MCF 10A (cell line): ENCODE data around the gene PODNL1. TPM values are rescaled to one million over a fixed set of nuclear protein-coding genes. Genes with fewer than 3 reads are reported as not detected.

Source experiments
- BruUV-seq: library from RNA; stranded (reverse); fragments of 400-500 nt; replicated peaks from 2 replicates; lab custom pipeline; 2021; lab: Mats Ljungman, UMichigan
- CTCF ChIA-PET: fragments of 300-600 bp; sonication (Branson Sonifier 250); formaldehyde crosslinking; extraction: SDS; loops from one replicate; lab custom pipeline; 2021; ENCODE audit warnings: antibody characterized with exemption, inconsistent platforms; lab: Yijun Ruan, JAX
- POLR2A ChIA-PET: fragments of 300-600, 350-650 bp; sonication (Branson Sonifier 250); formaldehyde crosslinking; extraction: SDS; loops from one replicate; lab custom pipeline; 2020; ENCODE audit warnings: antibody characterized with exemption, inconsistent platforms; lab: Yijun Ruan, JAX
- DNase-seq: peaks from one replicate; pipeline ENCODE4 v3.0.0-alpha.2; 2018; ENCODE audit not compliant: unreplicated experiment
- H3K27ac Mint-ChIP-seq: one replicate; pipeline ENCODE4 v1.8.0; 2022; ENCODE audit warnings: mild to moderate bottlenecking, low read depth, mixed read lengths; ENCODE audit not compliant: unreplicated experiment
- H3K27me3 Mint-ChIP-seq: one replicate; pipeline ENCODE4 v1.8.0; 2022; ENCODE audit warnings: mixed read lengths; ENCODE audit not compliant: insufficient read depth, unreplicated experiment
- H3K36me3 Mint-ChIP-seq: one replicate; pipeline ENCODE4 v1.8.0; 2022; ENCODE audit warnings: mild to moderate bottlenecking, moderate library complexity, mixed read lengths; ENCODE audit not compliant: insufficient read depth, unreplicated experiment
- H3K4me1 Mint-ChIP-seq: one replicate; pipeline ENCODE4 v1.8.0; 2022; ENCODE audit warnings: mixed read lengths; ENCODE audit not compliant: insufficient read depth, unreplicated experiment
- H3K4me3 Mint-ChIP-seq: one replicate; pipeline ENCODE4 v1.8.0; 2022; ENCODE audit warnings: mild to moderate bottlenecking, moderate library complexity, mixed read lengths; ENCODE audit not compliant: unreplicated experiment
- H3K9me3 Mint-ChIP-seq: one replicate; pipeline ENCODE4 v1.8.0; 2022; ENCODE audit warnings: mixed read lengths; ENCODE audit not compliant: unreplicated experiment
- intact Hi-C: fragments of 100-400 bp; cut with micrococcal nuclease; formaldehyde crosslinking; loops from 2 replicates; pipeline ENCODE4 v1.14.1; 2022
- total RNA-seq: library from RNA; stranded (reverse); gene quantifications from 2 replicates; pipeline ENCODE4 v1.2.3, GENCODE V29; 2022
- TF ChIP-seq, protein P1 (sequence below): fragments of 200-600 bp; IDR thresholded peaks from one replicate; pipeline ENCODE4 v1.8.0; 2022; ENCODE audit warnings: antibody characterized with exemption, mild to moderate bottlenecking; ENCODE audit not compliant: unreplicated experiment

Gene PODNL1
- total RNA-seq, 1 experiment from 2014 or later = 0.51 TPM

DNA sequence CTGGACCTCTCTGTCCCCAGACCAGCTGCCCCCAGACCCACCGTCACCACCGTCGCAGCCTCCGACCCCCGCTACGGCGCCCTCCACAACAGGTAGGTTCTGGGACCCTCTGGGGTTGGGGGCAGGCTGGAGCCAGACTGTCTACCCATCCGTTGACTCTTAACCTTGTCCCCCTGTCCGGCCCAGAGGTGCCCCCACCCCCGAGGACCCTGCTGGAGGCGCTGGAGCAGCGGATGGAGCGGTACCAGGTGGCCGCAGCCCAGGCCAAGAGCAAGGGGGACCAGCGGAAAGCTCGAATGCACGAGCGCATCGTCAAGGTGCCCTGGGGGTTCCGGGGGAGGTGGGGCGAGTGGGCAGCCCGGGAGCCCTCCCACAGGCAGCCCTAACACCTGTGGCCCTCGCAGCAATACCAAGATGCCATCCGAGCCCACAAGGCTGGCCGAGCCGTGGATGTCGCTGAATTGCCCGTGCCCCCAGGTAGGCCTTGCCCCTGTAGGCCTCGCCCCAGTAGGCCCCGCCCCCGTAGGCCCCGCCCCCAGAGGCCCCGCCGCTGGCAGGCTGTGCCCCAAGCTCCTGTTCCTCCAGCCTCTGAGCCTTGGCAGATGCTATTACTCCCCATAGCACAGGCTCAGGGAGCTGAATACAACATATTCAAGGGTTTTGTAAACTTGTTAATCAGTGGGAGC, 19.3 kb downstream of the PODNL1 start:
- H3K27ac Mint-ChIP-seq = no peak overlapping the region
- no TSS peak for BruUV-seq
- H3K4me1 Mint-ChIP-seq = no peaks in the 10 kb centered on the region
- DNase-seq = no peak
- ChIA-PET CTCF (interaction anchor here (0.6 to 0.7 kb wide), 3 partner anchors 12 to 77 kb away, joined by 3 to 5 read pairs (median 3); no protein-coding TSS in a partner anchor), POLR2A (no interaction called here)
- H3K9me3 Mint-ChIP-seq = no peaks in the 10 kb centered on the region
- TF ChIP-seq, protein P1, sequence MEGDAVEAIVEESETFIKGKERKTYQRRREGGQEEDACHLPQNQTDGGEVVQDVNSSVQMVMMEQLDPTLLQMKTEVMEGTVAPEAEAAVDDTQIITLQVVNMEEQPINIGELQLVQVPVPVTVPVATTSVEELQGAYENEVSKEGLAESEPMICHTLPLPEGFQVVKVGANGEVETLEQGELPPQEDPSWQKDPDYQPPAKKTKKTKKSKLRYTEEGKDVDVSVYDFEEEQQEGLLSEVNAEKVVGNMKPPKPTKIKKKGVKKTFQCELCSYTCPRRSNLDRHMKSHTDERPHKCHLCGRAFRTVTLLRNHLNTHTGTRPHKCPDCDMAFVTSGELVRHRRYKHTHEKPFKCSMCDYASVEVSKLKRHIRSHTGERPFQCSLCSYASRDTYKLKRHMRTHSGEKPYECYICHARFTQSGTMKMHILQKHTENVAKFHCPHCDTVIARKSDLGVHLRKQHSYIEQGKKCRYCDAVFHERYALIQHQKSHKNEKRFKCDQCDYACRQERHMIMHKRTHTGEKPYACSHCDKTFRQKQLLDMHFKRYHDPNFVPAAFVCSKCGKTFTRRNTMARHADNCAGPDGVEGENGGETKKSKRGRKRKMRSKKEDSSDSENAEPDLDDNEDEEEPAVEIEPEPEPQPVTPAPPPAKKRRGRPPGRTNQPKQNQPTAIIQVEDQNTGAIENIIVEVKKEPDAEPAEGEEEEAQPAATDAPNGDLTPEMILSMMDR = no peak
- intact Hi-C loops = no loop called here
- no peaks in the 10 kb centered on the region for H3K27me3 Mint-ChIP-seq
- H3K36me3 Mint-ChIP-seq = peaks cover 65% of the 10 kb centered on the region
- H3K4me3 Mint-ChIP-seq = no peak overlapping the region

DNA sequence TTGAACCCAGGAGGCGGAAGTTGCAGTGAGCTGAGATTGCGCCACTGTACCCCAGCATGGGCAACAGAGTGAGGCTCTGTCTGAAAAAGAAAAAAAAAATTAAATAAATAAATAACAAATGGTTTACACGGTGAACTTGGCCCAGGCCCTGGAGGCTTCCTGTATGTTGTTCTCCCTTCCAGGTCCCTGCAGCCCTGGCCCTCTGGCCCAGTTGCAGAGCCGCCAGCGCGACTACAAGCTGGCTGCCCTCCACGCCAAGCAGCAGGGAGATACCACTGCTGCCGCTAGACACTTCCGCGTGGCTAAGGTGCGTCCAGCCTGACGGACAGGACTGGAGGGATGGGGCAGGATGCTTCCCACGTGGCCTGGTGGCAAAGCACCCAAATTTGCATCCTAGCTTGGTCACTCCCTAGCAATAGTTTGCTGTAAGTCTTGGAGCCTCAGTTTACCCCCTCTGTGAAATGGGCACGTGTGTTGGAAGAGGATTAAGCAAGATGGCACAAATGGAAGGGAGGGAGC, 20.3 kb downstream of the PODNL1 start:
- TF ChIP-seq, protein P1 = no peak
- Mint-ChIP-seq H3K4me3 (no peak overlapping the region), H3K27ac (no peak overlapping the region), H3K36me3 (peaks cover 68% of the 10 kb centered on the region), H3K9me3 (no peaks in the 10 kb centered on the region), H3K4me1 (no peaks in the 10 kb centered on the region), H3K27me3 (no peaks in the 10 kb centered on the region)
- ChIA-PET CTCF (interaction anchor here (0.7 kb wide), 2 partner anchors 11 to 37 kb away, joined by 3 to 4 read pairs; no protein-coding TSS in a partner anchor), POLR2A (no interaction called here)
- intact Hi-C loops = no loop called here
- no TSS peak for BruUV-seq
- DNase-seq = no peak

GRCh38 chr19:13914777-13915176, 23.4 kb downstream of the PODNL1 start:
- intact Hi-C loops = no loop called here
- TF ChIP-seq, protein P1 = no peak
- BruUV-seq = no TSS peak
- H3K4me3 Mint-ChIP-seq = no peak overlapping the region
- H3K9me3 Mint-ChIP-seq = no peaks in the 10 kb centered on the region
- H3K27me3 Mint-ChIP-seq = no peaks in the 10 kb centered on the region
- H3K27ac Mint-ChIP-seq = no peak overlapping the region
- peaks cover 74% of the 10 kb centered on the region for H3K36me3 Mint-ChIP-seq
- H3K4me1 Mint-ChIP-seq = no peaks in the 10 kb centered on the region
- DNase-seq = no peak
- ChIA-PET POLR2A (no interaction called here), CTCF (interaction anchor here (1.1 kb wide), 1 partner anchor 10 kb away, joined by 4 read pairs; no protein-coding TSS in a partner anchor)

DNA sequence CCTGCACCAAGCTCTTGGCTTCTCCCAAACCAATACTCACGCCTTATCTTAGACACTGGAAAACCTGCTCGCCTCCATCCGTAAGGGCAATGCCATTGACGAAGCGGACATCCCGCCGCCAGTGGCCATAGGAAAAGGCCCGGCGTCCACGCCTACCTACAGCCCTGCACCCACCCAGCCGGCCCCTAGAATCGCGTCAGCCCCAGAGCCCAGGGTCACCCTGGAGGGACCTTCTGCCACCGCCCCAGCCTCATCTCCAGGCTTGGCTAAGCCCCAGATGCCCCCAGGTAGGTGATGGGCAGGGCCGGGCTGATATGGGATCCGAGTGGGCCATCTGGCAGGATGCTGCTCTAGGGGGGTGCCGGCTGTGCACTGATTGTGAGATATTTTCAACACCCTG, 24.9 kb downstream of the PODNL1 start:
- H3K4me1 Mint-ChIP-seq = no peaks in the 10 kb centered on the region
- POLR2A ChIA-PET = interaction anchor here (0.7 kb wide), 1 partner anchor 26 kb away, joined by 3 read pairs; no protein-coding TSS in a partner anchor
- BruUV-seq = no TSS peak
- CTCF ChIA-PET = no interaction called here
- no peaks in the 10 kb centered on the region for H3K9me3 Mint-ChIP-seq
- no peak overlapping the region for H3K27ac Mint-ChIP-seq
- TF ChIP-seq, protein P1 = no peak
- H3K27me3 Mint-ChIP-seq = no peaks in the 10 kb centered on the region
- peaks cover 75% of the 10 kb centered on the region for H3K36me3 Mint-ChIP-seq
- intact Hi-C loops = no loop called here
- no peak overlapping the region for H3K4me3 Mint-ChIP-seq
- DNase-seq = no peak
